ENCODE results near the gene MXRA8.

DNA sequence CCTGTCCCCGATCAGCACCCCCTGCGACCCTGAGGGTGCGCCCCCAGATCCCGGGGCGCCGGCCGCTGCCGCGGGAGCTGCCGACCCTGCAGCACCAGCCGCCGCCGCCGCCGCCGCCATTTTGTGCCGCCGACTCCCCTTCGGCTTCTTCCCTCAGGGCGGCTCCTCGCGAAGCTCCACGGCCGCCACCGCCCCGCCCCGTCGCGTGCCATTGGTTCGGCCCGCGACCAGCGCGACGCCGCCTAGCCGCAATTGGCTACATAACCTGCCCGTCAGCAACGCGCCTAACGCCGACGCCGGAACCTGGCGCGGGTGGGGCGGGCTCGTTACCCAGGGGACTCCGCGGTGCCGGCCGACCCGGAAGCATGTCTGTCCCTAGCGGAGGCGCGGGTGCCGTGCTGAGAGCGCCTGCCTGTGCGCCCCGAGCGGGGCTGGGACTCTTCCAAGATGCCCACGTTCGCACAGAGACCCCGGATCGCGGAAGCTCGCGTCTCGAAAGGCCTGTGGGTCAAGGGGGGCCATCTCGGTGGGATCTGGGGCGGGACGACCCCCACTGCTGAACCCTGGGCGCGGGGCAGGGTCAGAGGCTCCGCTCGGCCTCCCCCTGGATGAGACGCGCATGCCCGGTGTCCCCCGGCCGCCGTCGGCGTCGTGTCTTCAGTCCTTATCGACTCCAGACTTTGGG lies 41.0 kb upstream of the MXRA8 start, which contains the start of gene CCNL2:
- TF ChIP-seq YY1 (IDR thresholded peaks at IDR 0.05; ENCODE audit: insufficient read depth, insufficient read length) (no peak), ZNF274 (IDR thresholded peaks at IDR 0.05; ENCODE audit: low read depth, low read length) (no peak), SUZ12 (IDR thresholded peaks at IDR 0.05; ENCODE audit: extremely low read depth, insufficient read depth, insufficient read length) (no peak)

Measured in NT2/D1 (cell line).